SK-N-SH treated with all-trans-retinoic acid at 6 μM for 48 hours (cell line): ENCODE measurements around the gene B4GALNT3.

ENCODE experiments used
- ATAC-seq: fragments of 200-7000 bp; cut with Tn5 transposase; 3 replicates; pipeline ENCODE4 v1.9.1; 2020; ENCODE audit warnings: mild to moderate bottlenecking, moderate library complexity
- ARNTL ChIP-seq: fragments of 450-650 bp; formaldehyde crosslinking; IDR thresholded peaks from 2 replicates; pipeline ENCODE4 v1.5.0; 2020; ENCODE audit warnings: low read depth, mild to moderate bottlenecking, moderate library complexity, borderline replicate concordance
- BACH2 ChIP-seq: fragments of 250-450 bp; sonication (Bioruptor Pico); IDR thresholded peaks from 2 replicates; pipeline ENCODE4 v1.9.0; 2021; ENCODE audit warnings: mild to moderate bottlenecking, borderline replicate concordance
- CREB5 ChIP-seq: fragments of 250-450 bp; sonication (Bioruptor Pico); IDR thresholded peaks from 2 replicates; pipeline ENCODE4 v1.5.1; 2020; ENCODE audit warnings: low read depth, mild to moderate bottlenecking, moderate library complexity
- CSDC2 ChIP-seq: fragments of 250-450 bp; sonication (Bioruptor Pico); IDR thresholded peaks from 2 replicates; pipeline ENCODE4 v1.5.0; 2020; ENCODE audit warnings: mild to moderate bottlenecking, moderate library complexity
- CSRNP3 ChIP-seq: fragments of 250-450 bp; sonication (Bioruptor Pico); IDR thresholded peaks from 2 replicates; pipeline ENCODE4 v1.5.1; 2021; ENCODE audit warnings: mild to moderate bottlenecking, moderate library complexity
- ESRRG ChIP-seq: fragments of 250-450 bp; sonication (Bioruptor Pico); IDR thresholded peaks from 2 replicates; pipeline ENCODE4 v1.6.1; 2021; ENCODE audit warnings: mild to moderate bottlenecking
- GLIS3 ChIP-seq: fragments of 250-450 bp; sonication (Bioruptor Pico); IDR thresholded peaks from 2 replicates; pipeline ENCODE4 v1.5.0; 2020; ENCODE audit warnings: mild to moderate bottlenecking, moderate library complexity
- ISL1 ChIP-seq: fragments of 250-450 bp; sonication (Bioruptor Pico); IDR thresholded peaks from 2 replicates; pipeline ENCODE4 v2.1.2; 2022; ENCODE audit warnings: mild to moderate bottlenecking, moderate library complexity
- OSR1 ChIP-seq: fragments of 250-450 bp; sonication (Bioruptor Pico); IDR thresholded peaks from 2 replicates; pipeline ENCODE4 v1.8.0; 2022; ENCODE audit warnings: moderate library complexity, mild to moderate bottlenecking, inconsistent platforms
- PPARA ChIP-seq: fragments of 250-450 bp; sonication (Bioruptor Pico); IDR thresholded peaks from 2 replicates; pipeline ENCODE4 v1.5.0; 2020; ENCODE audit warnings: mild to moderate bottlenecking, borderline replicate concordance
- RARB ChIP-seq: fragments of 250-450 bp; sonication (Bioruptor Pico); IDR thresholded peaks from 2 replicates; pipeline ENCODE4 v1.8.0; 2021; ENCODE audit warnings: mild to moderate bottlenecking, moderate library complexity
- SNAI2 ChIP-seq: fragments of 250-450 bp; sonication (Bioruptor Pico); IDR thresholded peaks from 2 replicates; pipeline ENCODE4 v1.5.0; 2020; ENCODE audit warnings: mild to moderate bottlenecking, moderate library complexity
- TCF4 ChIP-seq: fragments of 250-450 bp; sonication (Bioruptor Pico); IDR thresholded peaks from 2 replicates; pipeline ENCODE4 v1.8.0; 2021; ENCODE audit warnings: mild to moderate bottlenecking, moderate library complexity, borderline replicate concordance
- TOX ChIP-seq: fragments of 250-450 bp; sonication (Bioruptor Pico); IDR thresholded peaks from 2 replicates; pipeline ENCODE4 v1.8.0; 2021; ENCODE audit warnings: mild to moderate bottlenecking, moderate library complexity, borderline replicate concordance
- ZC3H10 ChIP-seq: fragments of 250-450 bp; sonication (Bioruptor Pico); IDR thresholded peaks from 2 replicates; pipeline ENCODE4 v1.5.1; 2021; ENCODE audit warnings: mild to moderate bottlenecking, moderate library complexity
- ZFP3 ChIP-seq: fragments of 250-450 bp; sonication (Bioruptor Pico); IDR thresholded peaks from 2 replicates; pipeline ENCODE4 v1.5.0; 2020; ENCODE audit warnings: mild to moderate bottlenecking, moderate library complexity
- ZFP30 ChIP-seq: fragments of 450-650 bp; formaldehyde crosslinking; IDR thresholded peaks from 2 replicates; pipeline ENCODE4 v1.5.0; 2022; ENCODE audit warnings: mild to moderate bottlenecking, moderate library complexity
- ZNF8 ChIP-seq: fragments of 450-650 bp; formaldehyde crosslinking; IDR thresholded peaks from 2 replicates; pipeline ENCODE4 v1.5.0; 2020; ENCODE audit warnings: mild to moderate bottlenecking, moderate library complexity
- TF ChIP-seq, protein P1 (sequence below): fragments of 250-450 bp; sonication (Bioruptor Pico); IDR thresholded peaks from 2 replicates; pipeline ENCODE4 v1.8.0; 2020; ENCODE audit warnings: mild to moderate bottlenecking, moderate library complexity, borderline replicate concordance
- TF ChIP-seq, protein P2 (sequence below): fragments of 250-450 bp; sonication (Bioruptor Pico); IDR thresholded peaks from 2 replicates; pipeline ENCODE4 v1.5.0; 2020; ENCODE audit warnings: mild to moderate bottlenecking, moderate library complexity
- TF ChIP-seq, protein P3 (sequence below): fragments of 250-450 bp; sonication (Bioruptor Pico); IDR thresholded peaks from 2 replicates; pipeline ENCODE4 v1.8.0; 2021; ENCODE audit warnings: low read depth, mild to moderate bottlenecking, moderate library complexity, borderline replicate concordance

The B4GALNT3 gene

DNA sequence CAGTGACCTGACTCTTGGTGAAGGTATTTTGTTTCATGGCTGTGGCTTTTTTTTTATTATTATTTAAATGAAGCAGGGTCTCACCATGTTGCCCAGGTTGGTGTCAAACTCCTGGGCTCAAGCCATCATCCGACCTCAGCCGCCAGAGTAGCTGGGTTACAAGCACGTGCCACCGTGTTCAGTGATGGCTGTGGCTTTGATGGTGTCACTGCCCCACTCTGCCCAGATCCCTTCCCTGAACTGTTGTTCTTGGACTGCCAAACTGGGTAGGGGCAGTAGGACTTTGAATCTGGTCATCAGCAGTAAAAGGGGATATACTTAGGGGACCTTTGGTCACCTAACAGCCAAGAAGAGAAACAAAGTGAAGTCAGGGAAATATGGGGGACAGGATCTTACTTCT lies 19.4 kb downstream of the B4GALNT3 start (continued):
- TF ChIP-seq, protein P1, sequence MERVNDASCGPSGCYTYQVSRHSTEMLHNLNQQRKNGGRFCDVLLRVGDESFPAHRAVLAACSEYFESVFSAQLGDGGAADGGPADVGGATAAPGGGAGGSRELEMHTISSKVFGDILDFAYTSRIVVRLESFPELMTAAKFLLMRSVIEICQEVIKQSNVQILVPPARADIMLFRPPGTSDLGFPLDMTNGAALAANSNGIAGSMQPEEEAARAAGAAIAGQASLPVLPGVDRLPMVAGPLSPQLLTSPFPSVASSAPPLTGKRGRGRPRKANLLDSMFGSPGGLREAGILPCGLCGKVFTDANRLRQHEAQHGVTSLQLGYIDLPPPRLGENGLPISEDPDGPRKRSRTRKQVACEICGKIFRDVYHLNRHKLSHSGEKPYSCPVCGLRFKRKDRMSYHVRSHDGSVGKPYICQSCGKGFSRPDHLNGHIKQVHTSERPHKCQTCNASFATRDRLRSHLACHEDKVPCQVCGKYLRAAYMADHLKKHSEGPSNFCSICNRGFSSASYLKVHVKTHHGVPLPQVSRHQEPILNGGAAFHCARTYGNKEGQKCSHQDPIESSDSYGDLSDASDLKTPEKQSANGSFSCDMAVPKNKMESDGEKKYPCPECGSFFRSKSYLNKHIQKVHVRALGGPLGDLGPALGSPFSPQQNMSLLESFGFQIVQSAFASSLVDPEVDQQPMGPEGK = no peak
- TF ChIP-seq ZC3H10 (no peak), GLIS3 (CRISPR knock-in tag) (no peak), BACH2 (CRISPR knock-in tag) (no peak)
- TF ChIP-seq, protein P2, sequence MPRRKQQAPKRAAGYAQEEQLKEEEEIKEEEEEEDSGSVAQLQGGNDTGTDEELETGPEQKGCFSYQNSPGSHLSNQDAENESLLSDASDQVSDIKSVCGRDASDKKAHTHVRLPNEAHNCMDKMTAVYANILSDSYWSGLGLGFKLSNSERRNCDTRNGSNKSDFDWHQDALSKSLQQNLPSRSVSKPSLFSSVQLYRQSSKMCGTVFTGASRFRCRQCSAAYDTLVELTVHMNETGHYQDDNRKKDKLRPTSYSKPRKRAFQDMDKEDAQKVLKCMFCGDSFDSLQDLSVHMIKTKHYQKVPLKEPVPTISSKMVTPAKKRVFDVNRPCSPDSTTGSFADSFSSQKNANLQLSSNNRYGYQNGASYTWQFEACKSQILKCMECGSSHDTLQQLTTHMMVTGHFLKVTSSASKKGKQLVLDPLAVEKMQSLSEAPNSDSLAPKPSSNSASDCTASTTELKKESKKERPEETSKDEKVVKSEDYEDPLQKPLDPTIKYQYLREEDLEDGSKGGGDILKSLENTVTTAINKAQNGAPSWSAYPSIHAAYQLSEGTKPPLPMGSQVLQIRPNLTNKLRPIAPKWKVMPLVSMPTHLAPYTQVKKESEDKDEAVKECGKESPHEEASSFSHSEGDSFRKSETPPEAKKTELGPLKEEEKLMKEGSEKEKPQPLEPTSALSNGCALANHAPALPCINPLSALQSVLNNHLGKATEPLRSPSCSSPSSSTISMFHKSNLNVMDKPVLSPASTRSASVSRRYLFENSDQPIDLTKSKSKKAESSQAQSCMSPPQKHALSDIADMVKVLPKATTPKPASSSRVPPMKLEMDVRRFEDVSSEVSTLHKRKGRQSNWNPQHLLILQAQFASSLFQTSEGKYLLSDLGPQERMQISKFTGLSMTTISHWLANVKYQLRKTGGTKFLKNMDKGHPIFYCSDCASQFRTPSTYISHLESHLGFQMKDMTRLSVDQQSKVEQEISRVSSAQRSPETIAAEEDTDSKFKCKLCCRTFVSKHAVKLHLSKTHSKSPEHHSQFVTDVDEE = no peak

DNA sequence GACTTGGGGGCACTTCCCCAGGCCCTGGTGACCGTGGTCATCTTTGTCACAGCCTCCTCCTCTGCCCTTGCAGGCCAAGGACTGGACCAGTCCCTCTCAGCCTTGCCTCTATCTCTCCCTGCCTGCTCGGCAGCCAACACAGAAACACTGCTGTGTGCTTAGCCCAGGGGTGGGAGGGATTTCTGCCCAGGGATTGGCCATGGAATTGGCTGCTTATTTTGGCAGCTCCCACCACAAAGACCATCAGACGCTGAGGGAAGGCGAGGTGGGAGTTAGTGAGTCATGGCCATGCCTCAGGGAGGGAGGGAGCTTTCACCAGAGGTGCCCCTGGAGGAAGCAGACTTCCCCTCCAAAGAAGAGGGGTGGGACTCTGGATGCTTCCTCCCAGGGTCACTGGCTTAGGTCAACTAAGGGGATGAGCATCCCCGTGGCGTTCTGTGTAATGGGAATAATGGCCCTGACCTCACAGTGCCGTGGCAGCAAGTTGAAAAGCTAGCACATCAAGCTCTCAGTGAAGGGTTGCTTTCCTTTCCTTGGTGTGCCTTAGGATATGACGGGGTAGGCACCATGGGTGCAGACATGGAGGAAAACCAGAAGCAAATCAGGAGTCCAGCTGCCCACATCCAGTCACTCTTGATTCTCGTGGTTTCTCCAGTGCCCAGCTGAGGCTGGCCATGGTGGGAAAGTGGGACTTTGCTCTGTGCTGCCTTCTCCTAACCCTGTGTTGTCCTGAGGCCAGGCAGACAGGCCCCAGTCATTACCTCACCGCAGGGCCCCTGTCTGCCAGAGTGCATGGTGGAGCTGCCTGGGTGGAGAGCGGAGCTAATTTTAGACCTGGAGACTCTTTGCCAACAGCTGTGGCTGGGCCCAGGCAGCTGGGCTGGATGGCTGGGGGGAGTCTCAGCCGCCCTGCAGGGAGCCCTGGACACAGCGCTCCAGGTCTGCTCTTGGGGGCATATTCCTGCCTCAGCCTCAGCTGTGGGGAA lies 21.4 kb downstream of the B4GALNT3 start:
- TF ChIP-seq, protein P1 = no peak
- TF ChIP-seq RARB (no peak), ZFP3 (no peak), CSRNP3 (CRISPR knock-in tag) (no peak), ZNF8 (CRISPR knock-in tag) (no peak), ARNTL (no peak), BACH2 (CRISPR knock-in tag) (no peak), ESRRG (no peak), CREB5 (CRISPR knock-in tag) (no peak), GLIS3 (CRISPR knock-in tag) (no peak), SNAI2 (CRISPR knock-in tag) (no peak), ISL1 (CRISPR knock-in tag) (no peak), OSR1 (CRISPR knock-in tag) (no peak), TCF4 (no peak)
- TF ChIP-seq, protein P2 = no peak
- peak; percentile 27; the same call in 1 of the 3 replicates for ATAC-seq

DNA sequence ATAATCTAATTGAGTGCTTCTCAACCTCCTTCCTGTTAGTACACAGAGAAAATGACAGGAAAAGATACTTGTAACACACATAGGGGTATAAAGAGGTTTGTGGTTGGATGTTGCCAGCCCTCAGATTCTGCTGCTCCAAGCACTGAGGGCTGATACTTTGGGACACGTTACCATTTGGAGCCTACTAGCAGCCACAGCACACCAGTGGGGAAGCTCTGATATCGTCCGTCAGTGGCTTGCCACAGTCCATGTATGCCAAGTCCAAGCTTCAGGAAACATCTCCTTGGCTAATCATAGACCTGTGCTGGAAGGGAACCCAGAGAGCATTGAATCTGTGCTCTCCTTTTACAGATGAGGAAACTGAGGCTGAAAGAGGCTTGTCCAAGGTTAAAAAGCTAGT lies 22.3 kb downstream of the B4GALNT3 start:
- no peak for ATAC-seq
- TF ChIP-seq CSDC2 (CRISPR knock-in tag) (no peak), TCF4 (no peak), ARNTL (no peak), TOX (CRISPR knock-in tag) (no peak), SNAI2 (CRISPR knock-in tag) (no peak), ZFP30 (CRISPR knock-in tag) (no peak), GLIS3 (CRISPR knock-in tag) (no peak), PPARA (CRISPR knock-in tag) (no peak)
- TF ChIP-seq, protein P3, sequence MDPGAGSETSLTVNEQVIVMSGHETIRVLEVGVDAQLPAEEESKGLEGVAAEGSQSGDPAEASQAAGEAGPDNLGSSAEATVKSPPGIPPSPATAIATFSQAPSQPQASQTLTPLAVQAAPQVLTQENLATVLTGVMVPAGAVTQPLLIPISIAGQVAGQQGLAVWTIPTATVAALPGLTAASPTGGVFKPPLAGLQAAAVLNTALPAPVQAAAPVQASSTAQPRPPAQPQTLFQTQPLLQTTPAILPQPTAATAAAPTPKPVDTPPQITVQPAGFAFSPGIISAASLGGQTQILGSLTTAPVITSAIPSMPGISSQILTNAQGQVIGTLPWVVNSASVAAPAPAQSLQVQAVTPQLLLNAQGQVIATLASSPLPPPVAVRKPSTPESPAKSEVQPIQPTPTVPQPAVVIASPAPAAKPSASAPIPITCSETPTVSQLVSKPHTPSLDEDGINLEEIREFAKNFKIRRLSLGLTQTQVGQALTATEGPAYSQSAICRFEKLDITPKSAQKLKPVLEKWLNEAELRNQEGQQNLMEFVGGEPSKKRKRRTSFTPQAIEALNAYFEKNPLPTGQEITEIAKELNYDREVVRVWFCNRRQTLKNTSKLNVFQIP (CRISPR knock-in tag) = no peak
